ENCODE data around the gene PPP2R2C.

GRCh38 chr4:6464842-6465588, 7.4 kb downstream of the PPP2R2C start:
- no peak for TF ChIP-seq FUS (optimal IDR thresholded peaks at IDR 0.05; ENCODE audit: low read depth, low read length)
- no peak for TF ChIP-seq JUN (IDR thresholded peaks at IDR 0.05; ENCODE audit: borderline replicate concordance, low read depth, low read length)
- TF ChIP-seq JUN (CRISPR knock-in tag; IDR thresholded peaks at IDR 0.05; ENCODE audit: borderline replicate concordance): no peak
- no peak for TF ChIP-seq ZFX (CRISPR knock-in tag; IDR thresholded peaks at IDR 0.05)
- no peak for TF ChIP-seq SETDB1 (IDR thresholded peaks at IDR 0.05; ENCODE audit: low read length)
- TF ChIP-seq ZNF24 (IDR thresholded peaks at IDR 0.05): no peak
- no peak for TF ChIP-seq PTTG1 (tag; IDR thresholded peaks at IDR 0.05; ENCODE audit: low read depth)
- TF ChIP-seq CTCF (IDR thresholded peaks at IDR 0.05 in 2 of 3, conservative IDR thresholded peaks at IDR 0.05 in 1 of 3; ENCODE audit: insufficient read depth in 2 of 3, low read depth in 1 of 3, low read length in 3 of 3): no peak
- TF ChIP-seq NFYB (IDR thresholded peaks at IDR 0.05; ENCODE audit: extremely low read depth, insufficient read length): no peak
- no peak for TF ChIP-seq CHD1 (IDR thresholded peaks at IDR 0.05; ENCODE audit: low read length)
- no peak for TF ChIP-seq SIRT6 (IDR thresholded peaks at IDR 0.05; ENCODE audit: low read depth, low read length)
- no peak for TF ChIP-seq ARID1B (IDR thresholded peaks at IDR 0.05)
- no peak for TF ChIP-seq SRF (CRISPR knock-in tag; IDR thresholded peaks at IDR 0.05)
